ENCODE measurements around the gene AP4S1.
A peak's percentile ranks its signal among the peaks of the same experiment; 100 is the strongest.
"Not testable (repeated sequence)": the region's sequence is repeated elsewhere in the genome, so short reads cannot be mapped to it uniquely, and the experiment has no call there.

The AP4S1 gene

GRCh38 chr14:31080484-31080883 lies 55.0 kb downstream of the AP4S1 start:
- CTCF ChIA-PET, result interaction anchor here (0.9 to 1.4 kb wide), 3 partner anchors 42 to 101 kb away, joined by 3 to 7 read pairs (median 3); no protein-coding TSS in a partner anchor
- DNase-seq (ENCODE audit: low read depth, low spot score), result no peak
- POLR2A ChIA-PET, result no interaction called here
- H3K4me3 ChIP-seq (ENCODE audit: low read depth, low read length), result no peak overlapping the region
- TF ChIP-seq CTCF (IDR thresholded peaks at IDR 0.05; ENCODE audit: insufficient read depth, low read length, missing control alignments), result no peak

GRCh38 chr14:31083781-31084180 lies 58.3 kb downstream of the AP4S1 start:
- ChIA-PET CTCF (interaction anchor here (1.7 to 9.7 kb wide), 7 partner anchors 10 to 104 kb away, joined by 4 to 77 read pairs (median 10); no protein-coding TSS in a partner anchor), POLR2A (no interaction called here)
- TF ChIP-seq CTCF (IDR thresholded peaks at IDR 0.05; ENCODE audit: insufficient read depth, low read length, missing control alignments), result no peak
- H3K4me3 ChIP-seq (ENCODE audit: low read depth, low read length), result no peak overlapping the region
- DNase-seq (ENCODE audit: low read depth, low spot score), result no peak

GRCh38 chr14:31084385-31084784 lies 58.9 kb downstream of the AP4S1 start:
- CTCF ChIA-PET, result interaction anchor here (1.7 to 9.7 kb wide), 4 partner anchors 10 to 104 kb away, joined by 6 to 77 read pairs (median 12); no protein-coding TSS in a partner anchor

GRCh38 chr14:31085027-31085426 lies 59.6 kb downstream of the AP4S1 start:
- no peak for TF ChIP-seq CTCF (IDR thresholded peaks at IDR 0.05; ENCODE audit: insufficient read depth, low read length, missing control alignments)
- no peak for DNase-seq (ENCODE audit: low read depth, low spot score)
- ChIA-PET POLR2A (no interaction called here), CTCF (interaction anchor here (1.7 to 9.7 kb wide), 2 partner anchors 16 to 105 kb away, joined by 6 to 77 read pairs; no protein-coding TSS in a partner anchor)
- no peak overlapping the region for H3K4me3 ChIP-seq (ENCODE audit: low read depth, low read length)

More at GRCh38 chr14:31084385-31084784, 58.9 kb downstream of the AP4S1 start:
- POLR2A ChIA-PET, result no interaction called here
- no peak for DNase-seq (ENCODE audit: low read depth, low spot score)
- no peak for TF ChIP-seq CTCF (IDR thresholded peaks at IDR 0.05; ENCODE audit: insufficient read depth, low read length, missing control alignments)
- no peak overlapping the region for H3K4me3 ChIP-seq (ENCODE audit: low read depth, low read length)

GRCh38 chr14:31086466-31086865 lies 61.0 kb downstream of the AP4S1 start:
- DNase-seq (ENCODE audit: low read depth, low spot score); H3K4me3 ChIP-seq (ENCODE audit: low read depth, low read length); POLR2A ChIA-PET: not testable (repeated sequence)
- CTCF ChIA-PET, result interaction anchor here (9.7 kb wide), 1 partner anchor 107 kb away, joined by 77 read pairs; no protein-coding TSS in a partner anchor

- no peak for TF ChIP-seq CTCF (IDR thresholded peaks at IDR 0.05; ENCODE audit: insufficient read depth, low read length, missing control alignments)
- ChIA-PET CTCF (interaction anchor here (0.9 to 9.7 kb wide), 5 partner anchors 8 to 111 kb away, joined by 3 to 77 read pairs (median 3); no protein-coding TSS in a partner anchor), POLR2A (interaction anchor here (0.6 to 0.7 kb wide), 2 partner anchors 21 to 168 kb away, joined by 3 read pairs; no protein-coding TSS in a partner anchor)
- H3K4me3 ChIP-seq (ENCODE audit: low read depth, low read length), result no peak overlapping the region
- DNase-seq (ENCODE audit: low read depth, low spot score), result peak; percentile 63
These were observed 65.7 kb downstream of the AP4S1 start for GRCh38 chr14:31090883-31091764.
